HG03045 (cell line): ENCODE results near the gene FAM111B.
"Not testable (repeated sequence)": the region's sequence is repeated elsewhere in the genome, so short reads cannot be mapped to it uniquely, and the experiment has no call there.

ENCODE experiments used
- ATAC-seq: cut with Tn5 transposase; IDR thresholded peaks from one replicate; pipeline ENCODE4 v1.9.1; 2021; ENCODE audit warnings: mild to moderate bottlenecking, moderate library complexity; ENCODE audit not compliant: unreplicated experiment

FAM111B gene

DNA sequence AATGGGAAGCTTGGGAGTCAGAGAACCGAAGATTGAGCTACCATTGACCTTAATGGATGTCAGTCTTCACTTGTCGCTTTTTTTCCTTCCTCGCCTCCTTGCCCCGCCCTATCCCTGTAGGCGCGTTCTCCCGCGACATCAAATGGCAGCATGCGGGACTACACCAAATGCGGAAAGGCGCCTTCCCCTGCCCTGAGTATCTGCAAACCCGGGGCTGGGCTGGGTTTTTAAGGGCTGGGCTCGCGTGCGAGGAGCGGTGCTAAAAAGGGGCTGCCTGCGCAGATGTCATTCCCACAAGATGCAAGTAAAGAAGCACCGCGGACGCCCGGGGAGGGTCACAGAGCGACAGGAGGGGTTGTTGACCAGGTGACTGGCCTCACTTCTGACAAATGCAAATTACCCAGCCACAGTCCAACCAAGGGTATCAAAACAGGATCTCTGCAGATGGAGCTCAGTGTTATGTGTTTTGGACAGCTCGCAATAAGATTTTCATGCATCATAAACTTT, 4.7 kb upstream of the FAM111B start:
- ATAC-seq: peak; percentile 75

DNA sequence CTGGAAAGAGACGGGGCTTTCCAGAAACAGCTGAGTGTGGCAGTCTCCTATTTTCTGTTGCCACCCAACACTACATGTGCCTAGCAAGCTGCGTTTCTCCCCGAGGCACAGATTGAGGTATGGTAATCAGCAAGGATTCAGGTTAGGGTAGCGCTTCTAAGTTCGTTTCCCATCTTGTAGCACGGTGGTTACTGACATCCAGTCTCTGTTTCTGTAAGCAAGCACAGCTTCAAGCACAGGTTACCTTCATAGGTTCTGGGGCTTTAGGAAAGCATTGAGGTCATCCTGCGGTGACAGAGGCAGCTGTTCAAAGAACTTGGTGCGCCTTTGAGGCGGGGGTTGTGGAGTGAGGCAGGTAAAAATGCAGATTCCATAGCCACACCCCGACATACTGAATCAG, 684 bp downstream of the FAM111B start:
- peak; percentile 24 for ATAC-seq

DNA sequence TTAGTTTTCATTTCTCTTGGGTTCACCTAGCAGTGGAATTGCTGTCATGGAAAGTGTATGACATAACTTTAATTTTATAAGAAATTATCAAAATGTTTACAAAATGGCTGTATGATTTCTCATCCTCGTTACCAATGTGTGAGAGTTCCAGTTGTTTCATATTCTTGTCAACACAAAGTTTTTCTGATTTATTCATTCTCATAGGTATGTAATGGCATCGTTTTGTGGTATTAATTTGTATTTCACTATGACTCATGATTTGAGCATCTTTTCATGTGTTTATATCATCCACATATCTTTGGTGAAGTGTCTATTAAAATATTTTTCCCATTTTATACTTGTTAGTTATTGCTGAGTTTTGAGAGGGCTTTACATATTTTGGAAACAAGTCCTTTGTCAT, 5.5 kb downstream of the FAM111B start:
- ATAC-seq: no peak

DNA sequence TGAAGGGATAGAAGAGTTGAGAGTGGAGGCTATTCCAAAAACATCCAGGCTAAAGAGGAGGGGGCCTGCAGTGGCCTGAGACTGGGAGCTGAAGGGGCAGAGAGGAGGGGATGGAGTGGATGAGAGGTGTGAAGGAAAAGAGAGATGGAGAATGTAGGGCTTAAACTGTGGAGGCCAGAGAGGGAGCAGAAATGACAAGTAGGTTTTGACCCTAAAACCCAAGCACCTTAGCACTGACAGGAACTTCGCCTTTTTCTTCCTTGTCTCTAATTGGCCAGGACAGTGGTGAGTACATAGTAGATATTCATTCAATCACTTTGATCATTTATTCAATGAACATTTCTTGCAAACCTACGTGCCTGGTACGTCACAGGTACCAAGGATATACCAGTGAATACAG, 7.3 kb downstream of the FAM111B start:
- ATAC-seq: no peak

DNA sequence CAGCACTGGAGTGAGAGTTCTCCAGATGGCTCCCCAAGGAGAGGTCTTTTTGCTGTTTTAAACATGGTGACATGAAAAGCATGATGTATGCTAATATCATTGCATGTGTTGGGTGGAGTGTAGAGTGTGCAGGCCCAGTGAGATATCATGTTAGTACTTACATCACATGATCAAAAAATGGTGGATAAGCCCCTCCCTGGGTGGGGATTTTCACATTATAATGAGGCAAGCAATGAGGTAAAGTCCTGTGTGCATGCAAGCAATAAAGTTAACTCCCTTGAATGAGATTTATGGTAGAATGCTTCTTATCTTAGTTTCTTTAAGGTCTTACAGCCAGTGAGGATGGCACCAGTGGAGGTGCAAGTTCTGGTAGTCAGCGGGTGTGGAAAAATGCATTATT, 8.5 kb downstream of the FAM111B start:
- no peak for ATAC-seq

DNA sequence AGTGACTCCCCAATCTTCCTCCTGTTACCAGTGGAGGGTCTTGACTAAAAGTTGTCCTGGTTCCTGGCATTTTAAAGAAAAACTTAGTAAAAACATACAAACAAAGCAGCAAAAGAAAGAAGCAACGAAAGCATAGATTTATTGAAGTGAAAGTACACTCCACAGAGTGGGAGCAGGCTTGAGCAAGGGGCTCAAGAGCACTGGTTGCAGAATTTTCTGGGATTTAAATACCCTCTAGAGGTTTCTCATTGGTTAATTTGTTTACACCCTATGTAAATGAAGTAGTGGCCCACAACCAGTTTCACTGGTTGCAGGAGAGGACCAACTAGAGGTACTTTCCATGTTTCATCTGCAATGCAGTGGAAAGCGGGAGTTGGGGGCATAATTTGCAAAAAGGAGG, 10.7 kb downstream of the FAM111B start:
- no peak for ATAC-seq

DNA sequence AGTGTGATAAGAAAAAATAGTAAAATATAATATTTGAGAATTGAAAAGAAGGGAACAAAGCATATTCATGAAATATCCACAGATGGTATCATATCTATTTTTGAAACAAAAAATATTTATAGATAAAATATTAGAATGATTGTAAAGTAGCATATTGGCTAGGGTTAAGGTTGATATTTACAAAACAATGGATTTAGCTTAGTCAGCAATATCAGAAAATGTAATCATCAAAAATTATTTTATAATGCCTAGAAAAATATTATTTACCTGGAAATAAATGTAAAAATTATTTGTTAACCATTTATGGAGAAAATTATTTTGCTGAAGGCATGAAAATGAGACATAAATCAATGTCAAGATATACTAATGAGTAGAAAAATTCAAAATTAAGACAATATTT, 12.8 kb downstream of the FAM111B start:
- ATAC-seq: no peak

DNA sequence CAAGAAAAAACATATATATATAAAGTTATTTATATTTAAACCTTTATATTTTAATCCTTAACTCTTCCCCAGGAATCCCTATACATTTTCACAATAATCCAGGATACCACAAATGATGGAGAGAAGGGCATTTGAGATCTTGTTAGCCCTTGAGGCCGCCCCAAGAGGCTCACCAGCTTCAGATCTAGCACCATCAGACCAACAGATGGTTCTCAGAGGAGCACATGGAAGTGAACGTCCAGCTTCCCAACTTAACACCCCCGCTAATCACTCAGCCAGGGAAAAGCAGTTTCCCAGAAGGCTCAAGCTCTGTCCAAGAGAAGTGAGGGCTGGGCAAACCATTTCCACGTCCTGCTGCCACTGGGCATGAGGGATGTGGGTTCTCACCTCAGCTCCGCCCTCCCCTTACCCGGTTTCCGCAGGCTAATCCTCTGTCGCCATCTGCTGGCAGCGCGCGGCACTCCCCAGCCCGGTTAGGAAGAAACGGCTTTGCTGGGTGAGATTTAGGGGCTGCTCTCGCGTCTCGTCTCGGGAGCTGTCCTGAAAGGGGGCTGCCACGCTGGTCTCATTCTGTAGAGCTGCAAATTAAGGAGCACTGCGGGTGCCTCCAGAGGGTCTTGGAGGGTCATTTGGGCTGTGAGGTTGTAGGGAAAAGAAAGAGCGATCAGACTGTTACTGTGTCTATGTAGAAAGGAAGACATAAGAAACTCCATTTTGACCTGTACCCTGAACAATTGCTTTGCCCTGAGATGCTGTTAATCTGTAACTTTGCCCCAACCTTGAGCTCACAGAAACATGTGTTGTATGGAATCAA, 28.8 kb downstream of the FAM111B start:
- ATAC-seq: peak; percentile 97

DNA sequence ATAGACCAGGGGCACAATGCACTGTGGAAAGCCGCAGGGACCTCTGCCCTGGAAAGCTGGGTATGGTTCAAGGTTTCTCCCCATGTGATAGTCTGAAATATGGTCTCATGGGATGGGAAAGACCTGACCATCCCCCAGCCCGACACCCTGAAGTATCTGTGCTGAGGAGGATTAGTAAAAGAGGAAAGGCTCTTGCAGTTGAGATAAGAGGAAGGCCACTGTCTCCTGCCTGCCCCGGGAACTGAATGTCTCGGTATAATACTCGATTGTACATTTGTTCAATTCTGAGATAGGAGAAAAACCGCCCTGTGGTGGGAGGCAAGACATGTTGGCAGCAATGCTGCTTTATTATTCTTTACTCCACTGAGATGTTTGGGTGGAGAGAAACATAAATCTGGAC, 29.5 kb downstream of the FAM111B start:
- not testable (repeated sequence) for ATAC-seq

DNA sequence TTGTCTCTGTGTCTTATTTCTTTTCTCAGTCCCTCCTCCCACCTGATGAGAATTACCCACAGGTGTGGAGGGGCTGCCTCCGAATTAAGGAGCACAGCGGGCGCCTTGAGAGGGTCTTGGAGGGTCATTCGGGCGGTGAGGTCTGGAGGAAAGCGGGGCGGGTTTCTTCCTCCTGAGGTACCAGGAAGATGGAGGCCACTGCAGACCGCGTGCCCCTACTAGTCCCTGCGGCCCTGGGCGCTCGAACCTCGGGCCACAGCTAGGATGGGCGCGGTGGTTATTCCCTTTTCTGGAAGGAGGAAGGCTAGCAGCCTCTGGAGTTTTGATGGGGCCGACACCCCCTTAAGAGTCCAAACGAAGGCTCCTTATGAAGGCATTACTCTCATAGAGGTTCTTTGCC, 30.2 kb downstream of the FAM111B start:
- no peak for ATAC-seq

DNA sequence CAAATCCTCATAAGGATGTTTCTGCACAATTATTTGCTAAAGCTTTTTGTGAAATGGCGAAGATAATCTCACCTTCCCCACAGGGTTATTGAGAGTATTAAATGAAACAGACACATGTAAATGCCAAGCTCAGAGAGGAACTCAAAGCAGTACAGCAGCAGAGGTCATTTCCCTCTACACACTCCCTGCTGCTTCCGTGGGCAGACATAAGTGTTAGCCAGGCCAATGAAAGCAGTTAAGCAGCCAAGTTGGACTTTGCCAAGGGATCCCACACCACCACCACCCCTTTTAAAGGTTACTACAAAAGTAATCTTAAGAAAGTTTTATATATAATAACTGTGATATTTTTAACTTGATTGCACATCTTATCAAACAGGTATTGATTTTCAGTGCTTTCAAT, 31.6 kb downstream of the FAM111B start:
- ATAC-seq: no peak

DNA sequence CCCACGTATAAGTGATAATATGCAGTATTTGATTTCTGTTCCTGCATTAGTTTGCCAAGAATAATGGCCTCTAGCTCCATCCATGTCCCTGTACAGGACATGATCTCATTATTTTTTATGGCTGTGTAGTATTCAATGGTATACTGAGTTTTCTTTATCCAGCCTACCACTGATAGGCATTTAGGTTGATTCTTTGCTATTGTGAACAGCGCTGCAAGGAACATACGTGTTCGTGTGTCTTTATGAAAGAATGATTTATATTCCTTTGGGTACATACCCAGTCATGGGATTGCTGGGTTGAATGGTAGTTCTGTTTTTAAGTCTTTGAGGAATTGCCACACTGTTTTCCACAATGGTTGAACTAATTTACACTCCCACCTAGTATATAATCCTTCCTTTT, 34.2 kb downstream of the FAM111B start:
- no peak for ATAC-seq

DNA sequence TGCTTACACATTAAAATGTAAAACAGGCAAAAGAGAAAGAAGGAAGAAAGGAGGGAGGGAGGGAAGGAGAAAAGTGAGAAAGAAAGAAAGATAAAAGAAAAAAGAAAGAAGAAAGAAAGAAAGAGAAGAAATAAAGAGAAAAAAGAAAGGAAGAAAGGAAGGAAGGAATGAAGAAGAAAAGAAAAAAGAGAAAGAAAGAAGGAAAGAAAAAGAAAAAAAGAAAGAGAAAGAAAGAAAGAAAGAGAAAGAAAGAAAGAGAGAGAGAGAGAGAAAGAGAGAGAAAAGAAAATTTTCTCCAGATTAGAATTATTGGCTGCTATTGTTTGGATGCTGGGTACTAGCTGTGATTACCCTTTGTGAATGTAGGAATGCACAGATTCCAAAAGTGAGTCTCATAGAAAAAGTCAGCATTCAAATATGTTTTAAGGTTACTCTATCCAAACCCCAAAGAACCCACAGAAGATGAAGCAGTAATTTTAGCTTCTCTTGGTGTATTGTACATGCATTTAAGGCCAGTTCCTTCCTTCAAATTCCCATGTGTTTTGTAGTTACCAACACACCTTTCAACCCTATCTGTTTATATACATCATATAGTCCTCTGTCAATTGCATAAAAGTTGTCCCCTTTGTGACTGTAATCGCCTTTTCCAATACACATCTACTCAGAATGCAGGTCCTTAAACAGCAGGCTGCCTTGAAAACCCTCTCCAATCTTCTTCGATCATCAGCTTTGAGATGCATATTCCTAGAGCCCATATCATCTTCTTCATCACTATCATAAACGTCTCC, 34.8 kb downstream of the FAM111B start:
- no peak for ATAC-seq

DNA sequence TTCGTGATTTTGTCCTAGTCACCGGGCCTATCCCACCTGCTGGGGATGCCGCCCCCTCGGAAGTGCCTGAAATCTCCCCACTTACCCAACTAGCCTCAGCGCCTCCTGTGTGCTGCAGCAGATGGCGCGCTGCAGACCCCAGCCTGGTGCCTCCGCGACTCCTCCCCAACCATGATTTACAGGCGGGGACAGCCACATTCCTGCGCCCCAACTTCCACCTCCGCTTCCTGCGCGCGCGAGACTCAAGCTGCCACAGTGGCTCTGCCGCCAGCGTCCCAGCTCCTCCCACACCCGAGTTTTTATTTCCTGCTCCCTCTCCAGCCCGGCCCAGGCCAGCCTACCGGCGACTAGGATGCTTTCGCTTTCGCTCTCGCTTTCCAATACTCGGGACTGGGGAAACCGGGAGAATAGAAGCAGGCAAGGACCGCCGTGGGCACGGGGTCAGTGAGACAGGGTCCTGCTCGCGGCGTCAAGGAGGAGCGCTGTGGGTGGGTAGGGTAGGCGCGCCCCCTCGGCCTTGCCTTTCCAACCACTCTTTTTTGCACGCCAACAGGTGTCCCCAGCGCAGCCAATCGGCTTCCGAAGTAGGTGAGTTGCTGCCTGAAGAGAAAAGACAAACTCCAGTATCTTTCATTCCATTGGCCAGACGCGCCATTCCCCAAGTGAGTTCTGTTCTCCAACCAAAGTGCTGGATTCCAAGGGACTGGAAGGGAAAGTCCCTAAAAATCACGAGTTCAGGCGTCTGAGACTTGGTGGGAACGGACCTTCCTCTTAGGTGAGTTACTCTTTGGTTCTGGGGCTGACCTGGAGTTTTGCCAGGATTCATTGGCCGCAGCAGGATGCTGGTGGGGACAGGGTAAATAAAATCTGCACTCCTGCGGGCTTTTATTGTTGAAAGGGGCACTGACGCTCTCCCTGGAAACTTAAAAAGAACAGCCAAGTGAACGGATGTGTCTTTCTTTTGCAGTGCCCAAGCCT, 35.8 kb downstream of the FAM111B start, which contains the start of gene FAM111A:
Gene FAM111A, plus strand, starts transcription at position 327 of the 978 bp plus-strand sequence. CDS start 6,017 bp downstream, outside the sequence.
- peak; percentile 83 for ATAC-seq

DNA sequence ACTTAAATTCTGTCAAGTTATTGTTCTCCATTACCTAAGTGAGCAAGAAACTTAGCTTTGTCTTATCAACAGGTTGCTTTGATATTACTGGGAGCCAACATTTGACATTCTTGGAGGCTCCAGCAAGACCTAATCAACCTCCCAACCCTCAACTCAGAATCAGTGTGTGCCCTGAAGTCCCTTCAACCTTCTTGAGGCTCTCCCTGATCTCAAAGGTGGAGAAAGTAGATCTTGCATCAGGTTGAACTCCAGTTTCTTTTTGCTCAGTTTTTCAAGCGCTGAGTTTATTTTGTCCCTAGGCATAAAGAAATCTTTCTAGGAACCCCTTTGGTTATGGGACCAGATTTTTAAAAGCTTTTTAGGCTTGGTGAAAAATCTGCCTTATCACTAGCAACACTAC, 37.1 kb downstream of the FAM111B start:
- ATAC-seq: no peak

DNA sequence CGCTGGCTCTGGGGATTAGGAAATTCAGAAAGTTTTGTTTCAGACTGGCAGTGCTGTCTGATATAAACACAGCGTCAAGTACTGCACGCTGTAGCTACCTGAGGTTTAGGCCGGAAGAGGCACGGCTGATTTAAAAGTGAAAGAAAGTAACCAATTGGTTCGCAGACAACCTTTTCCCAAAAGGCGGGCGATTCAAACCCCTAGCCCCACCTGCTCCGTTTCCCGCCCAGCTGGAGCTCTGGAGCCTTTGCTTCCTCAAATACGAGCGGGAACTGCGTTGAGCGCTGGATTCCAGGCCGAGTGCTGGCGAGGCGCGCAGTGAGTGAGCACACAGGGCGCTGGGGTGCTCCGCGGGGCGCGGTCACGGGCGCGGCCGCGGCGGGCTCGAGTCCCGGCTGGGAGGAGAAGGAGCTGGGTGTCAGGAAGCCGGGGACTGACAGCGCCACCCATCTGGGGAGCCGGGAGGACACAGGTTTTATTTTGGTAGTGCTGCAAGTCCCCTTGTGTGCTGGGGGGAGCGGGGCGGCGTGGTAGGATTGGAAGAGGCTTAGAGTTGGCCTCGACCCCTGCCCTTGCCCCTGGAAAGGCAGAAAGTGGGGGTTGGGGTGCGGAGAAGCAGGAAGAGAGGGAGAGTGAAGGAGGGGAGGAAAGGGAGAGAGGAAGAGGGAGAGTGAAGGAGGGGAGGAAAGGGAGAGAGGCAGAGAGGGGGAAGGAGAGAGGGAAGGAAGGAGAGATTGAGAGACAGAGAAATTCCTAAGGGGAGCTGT, 37.7 kb downstream of the FAM111B start:
- ATAC-seq: peak; percentile 57

DNA sequence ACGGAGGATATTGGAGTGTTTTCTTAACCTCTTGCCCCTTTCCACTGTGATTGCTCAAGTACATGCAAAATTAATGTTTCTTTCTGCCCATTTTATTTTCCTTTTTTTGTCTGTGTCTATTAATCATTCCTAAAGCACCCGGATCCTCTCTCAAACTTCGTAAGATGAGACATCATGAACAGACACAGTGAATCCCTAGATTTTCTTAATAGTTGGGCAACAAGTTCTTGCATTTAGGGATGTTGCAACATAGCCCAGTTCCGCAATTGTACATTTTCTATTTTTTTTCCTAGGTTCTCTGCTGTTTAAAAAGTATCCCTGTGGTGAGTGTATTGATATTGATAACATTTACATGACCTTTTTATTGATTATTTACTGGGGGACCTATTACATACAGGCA, 38.5 kb downstream of the FAM111B start:
- ATAC-seq: no peak

DNA sequence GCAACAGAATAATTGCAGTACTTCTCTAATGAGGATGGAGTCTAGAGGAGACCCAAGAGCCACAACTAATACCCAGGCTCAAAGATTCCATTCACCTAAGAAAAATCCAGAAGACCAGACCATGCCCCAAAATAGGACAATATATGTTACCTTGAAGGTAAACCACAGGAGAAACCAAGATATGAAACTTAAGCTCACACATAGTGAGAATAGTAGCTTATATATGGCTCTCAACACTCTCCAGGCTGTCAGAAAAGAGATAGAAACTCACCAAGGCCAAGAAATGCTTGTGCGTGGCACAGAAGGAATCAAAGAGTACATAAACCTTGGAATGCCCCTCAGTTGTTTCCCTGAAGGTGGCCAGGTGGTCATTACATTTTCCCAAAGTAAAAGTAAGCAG, 44.7 kb downstream of the FAM111B start:
- no peak for ATAC-seq

DNA sequence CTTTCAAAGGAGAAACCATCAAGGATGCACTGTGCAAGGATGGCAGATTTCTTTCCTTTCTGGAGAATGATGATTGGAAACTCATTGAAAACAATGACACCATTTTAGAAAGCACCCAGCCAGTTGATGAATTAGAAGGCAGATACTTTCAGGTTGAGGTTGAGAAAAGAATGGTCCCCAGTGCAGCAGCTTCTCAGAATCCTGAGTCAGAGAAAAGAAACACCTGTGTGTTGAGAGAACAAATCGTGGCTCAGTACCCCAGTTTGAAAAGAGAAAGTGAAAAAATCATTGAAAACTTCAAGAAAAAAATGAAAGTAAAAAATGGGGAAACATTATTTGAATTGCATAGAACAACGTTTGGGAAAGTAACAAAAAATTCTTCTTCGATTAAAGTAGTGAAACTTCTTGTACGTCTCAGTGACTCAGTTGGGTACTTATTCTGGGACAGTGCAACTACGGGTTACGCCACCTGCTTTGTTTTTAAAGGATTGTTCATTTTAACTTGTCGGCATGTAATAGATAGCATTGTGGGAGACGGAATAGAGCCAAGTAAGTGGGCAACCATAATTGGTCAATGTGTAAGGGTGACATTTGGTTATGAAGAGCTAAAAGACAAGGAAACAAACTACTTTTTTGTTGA, 45.4 kb downstream of the FAM111B start:
- peak; percentile 85 for ATAC-seq

DNA sequence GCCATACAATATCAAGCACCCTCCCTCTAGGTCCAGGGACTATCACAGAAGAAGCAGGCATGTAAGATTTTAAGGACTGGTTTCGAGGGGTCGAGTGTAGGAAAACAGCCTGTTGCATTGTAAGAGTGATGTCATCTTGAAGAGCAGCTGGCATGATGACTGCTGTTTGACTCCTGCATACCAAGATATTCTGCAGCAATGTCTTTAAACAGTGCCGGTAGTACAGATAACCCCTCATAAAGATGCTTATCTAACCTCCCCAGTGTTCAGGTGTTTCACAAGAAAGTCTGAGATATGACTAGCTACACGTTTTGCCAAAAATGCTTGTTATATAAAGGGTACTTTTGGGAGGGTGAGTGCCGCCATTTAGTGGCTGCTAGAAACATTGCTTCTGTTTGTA, 47.6 kb downstream of the FAM111B start:
- ATAC-seq: no peak
